DND-41 (cell line): ENCODE data around the gene MARK4.

Source experiments
- EZH2 ChIP-seq: IDR thresholded peaks from 3 replicates; pipeline ENCODE4 v1.6.1; 2012; ENCODE audit warnings: borderline replicate concordance, low read depth, mild to moderate bottlenecking, moderate library complexity, low read length, inconsistent platforms; ENCODE audit not compliant: severe bottlenecking
- TF ChIP-seq, protein P1 (sequence below): IDR thresholded peaks from 2 replicates; pipeline ENCODE4 v1.5.1; 2012; ENCODE audit warnings: borderline replicate concordance, low read length, moderate library complexity, mild to moderate bottlenecking; ENCODE audit not compliant: poor library complexity, severe bottlenecking; ENCODE audit errors: extremely low read depth

DNA sequence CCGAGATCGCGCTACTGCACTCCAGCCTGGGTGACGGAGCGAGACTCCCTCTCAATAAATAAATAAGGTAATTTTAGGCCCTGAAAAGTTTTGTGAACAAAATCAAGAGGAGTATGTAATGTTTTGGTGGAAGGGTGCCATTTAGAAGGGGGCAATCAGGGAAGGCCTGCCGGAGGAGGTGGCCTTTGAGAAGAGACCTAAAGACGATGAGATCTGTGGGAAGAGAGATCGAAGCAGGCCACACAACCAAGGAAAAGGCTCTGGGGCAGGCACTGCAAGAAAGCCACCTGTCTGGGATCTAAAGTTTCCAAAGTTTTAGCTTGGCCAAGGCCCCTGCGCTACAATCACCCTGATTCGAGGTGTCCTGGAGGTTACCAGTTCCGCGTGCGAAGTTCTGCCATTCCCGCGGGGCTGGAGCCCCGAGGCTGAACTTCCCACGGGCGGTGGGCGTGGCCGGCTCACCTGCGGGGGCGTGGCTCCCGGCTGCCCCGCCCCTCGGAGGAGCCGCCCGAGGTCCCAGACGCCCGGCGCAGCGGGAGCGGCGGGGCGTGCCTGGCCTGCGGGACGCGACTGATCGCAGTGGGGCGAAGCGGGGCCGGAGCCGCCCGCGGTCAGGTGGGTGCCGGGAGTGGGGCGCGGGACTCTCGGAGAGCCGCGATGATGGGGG, 89.3 kb downstream of the MARK4 start, which contains the start of gene KLC3:
- TF ChIP-seq, protein P1, sequence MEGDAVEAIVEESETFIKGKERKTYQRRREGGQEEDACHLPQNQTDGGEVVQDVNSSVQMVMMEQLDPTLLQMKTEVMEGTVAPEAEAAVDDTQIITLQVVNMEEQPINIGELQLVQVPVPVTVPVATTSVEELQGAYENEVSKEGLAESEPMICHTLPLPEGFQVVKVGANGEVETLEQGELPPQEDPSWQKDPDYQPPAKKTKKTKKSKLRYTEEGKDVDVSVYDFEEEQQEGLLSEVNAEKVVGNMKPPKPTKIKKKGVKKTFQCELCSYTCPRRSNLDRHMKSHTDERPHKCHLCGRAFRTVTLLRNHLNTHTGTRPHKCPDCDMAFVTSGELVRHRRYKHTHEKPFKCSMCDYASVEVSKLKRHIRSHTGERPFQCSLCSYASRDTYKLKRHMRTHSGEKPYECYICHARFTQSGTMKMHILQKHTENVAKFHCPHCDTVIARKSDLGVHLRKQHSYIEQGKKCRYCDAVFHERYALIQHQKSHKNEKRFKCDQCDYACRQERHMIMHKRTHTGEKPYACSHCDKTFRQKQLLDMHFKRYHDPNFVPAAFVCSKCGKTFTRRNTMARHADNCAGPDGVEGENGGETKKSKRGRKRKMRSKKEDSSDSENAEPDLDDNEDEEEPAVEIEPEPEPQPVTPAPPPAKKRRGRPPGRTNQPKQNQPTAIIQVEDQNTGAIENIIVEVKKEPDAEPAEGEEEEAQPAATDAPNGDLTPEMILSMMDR: no peak
- TF ChIP-seq EZH2: no peak
